Measurements from ENCODE around the gene HELT. TPM values are rescaled to one million over a fixed set of nuclear protein-coding genes. Genes with fewer than 3 reads are reported as not detected.
"Not testable (repeated sequence)": the region's sequence is repeated elsewhere in the genome, so short reads cannot be mapped to it uniquely, and the experiment has no call there.

HELT gene
- total RNA-seq, result not detected

DNA sequence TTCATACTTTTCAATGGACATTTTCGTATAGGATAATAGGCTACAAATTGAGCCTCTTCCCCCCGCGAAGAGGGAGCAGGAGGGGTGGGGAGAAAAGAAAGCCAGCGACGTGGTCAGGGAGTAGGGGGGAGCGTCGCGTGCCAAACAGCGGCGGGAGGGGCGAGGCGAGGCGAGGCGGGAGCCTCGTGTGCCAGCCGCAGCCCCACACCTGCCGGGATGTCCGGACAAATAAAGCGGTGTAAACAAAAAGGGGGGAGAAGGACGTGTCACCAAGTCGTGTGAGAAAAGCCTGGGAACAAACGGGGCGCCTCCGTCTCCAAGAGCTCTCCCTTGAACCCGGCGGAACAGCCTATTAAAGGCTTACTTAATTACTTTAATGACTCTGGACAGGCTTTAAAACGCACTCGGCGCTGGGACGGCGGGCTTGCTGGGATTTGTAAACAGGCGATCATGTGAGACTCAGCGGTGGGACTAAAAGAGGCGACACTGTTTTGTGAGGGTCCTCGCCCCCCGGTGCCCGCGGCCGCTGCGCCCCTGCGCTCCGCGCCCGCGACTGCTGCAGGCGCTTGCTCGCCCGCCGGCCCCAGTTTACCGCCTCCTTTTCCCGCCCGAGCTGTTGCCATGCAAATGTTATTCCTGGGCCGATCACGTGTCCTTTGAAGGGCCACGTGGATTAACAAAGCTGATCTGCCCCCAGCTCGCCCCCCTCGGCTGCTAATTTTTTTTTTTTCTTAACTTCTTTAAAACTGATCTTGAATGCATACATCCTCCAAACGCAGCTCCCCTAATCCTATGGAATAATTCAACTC is at the start of gene HELT:
TSS of gene HELT (plus strand) at position 527 of the 809 bp plus-strand sequence. CDS start 439 bp downstream, outside the sequence.
- no peak for TF ChIP-seq CTCF (IDR thresholded peaks at IDR 0.05)
- Histone ChIP-seq H3K27me3 (peaks cover 68% of the 10 kb centered on the region), H3K36me3 (no peaks in the 10 kb centered on the region), H3K27ac (no peak within 1 kb of the TSS), H3K9ac (ENCODE audit: low read depth in 2 of 2, low read length in 2 of 2) (no peak within 1 kb of the TSS), H3K9me3 (no peaks in the 10 kb centered on the region), H3K4me3 (no peak within 1 kb of the TSS), H3K4me1 (no peaks in the 10 kb centered on the region)
- intact Hi-C loops (cut with DNase I), result no loop called here
- no peak for DNase-seq

- Histone ChIP-seq H3K27ac (no peak overlapping the region), H3K27me3 (no peaks in the 10 kb centered on the region), H3K4me3 (no peak overlapping the region), H3K4me1 (peaks cover 3% of the 10 kb centered on the region), H3K36me3 (no peaks in the 10 kb centered on the region), H3K9me3 (no peaks in the 10 kb centered on the region), H3K9ac (ENCODE audit: low read depth in 2 of 2, low read length in 2 of 2) (no peak overlapping the region)
- peak; percentile 91 for DNase-seq
- intact Hi-C loops (cut with DNase I), result no loop called here
- TF ChIP-seq CTCF (IDR thresholded peaks at IDR 0.05), result no peak
Observed at GRCh38 chr4:184968784-184969201, 49.5 kb upstream of the HELT start.

- H3K9me3 ChIP-seq, result no peaks in the 10 kb centered on the region
- no peak for TF ChIP-seq CTCF (IDR thresholded peaks at IDR 0.05)
- H3K4me1 ChIP-seq, result peaks cover 3% of the 10 kb centered on the region
- H3K36me3 ChIP-seq, result no peaks in the 10 kb centered on the region
- no peak overlapping the region for H3K9ac ChIP-seq (ENCODE audit: low read depth in 2 of 2, low read length in 2 of 2)
- H3K27ac ChIP-seq, result no peak overlapping the region
- H3K27me3 ChIP-seq, result no peaks in the 10 kb centered on the region
- intact Hi-C loops (cut with DNase I), result no loop called here
- H3K4me3 ChIP-seq, result no peak overlapping the region
- no peak for DNase-seq
Observed at GRCh38 chr4:184969610-184970009, 48.7 kb upstream of the HELT start.

- Histone ChIP-seq H3K9me3 (no peaks in the 10 kb centered on the region), H3K9ac (ENCODE audit: low read depth in 2 of 2, low read length in 2 of 2) (no peak overlapping the region), H3K4me1 (peaks cover 3% of the 10 kb centered on the region), H3K36me3 (no peaks in the 10 kb centered on the region), H3K27me3 (no peaks in the 10 kb centered on the region), H3K27ac (no peak overlapping the region), H3K4me3 (no peak overlapping the region)
- intact Hi-C loops (cut with DNase I), result no loop called here
- TF ChIP-seq CTCF (IDR thresholded peaks at IDR 0.05), result no peak
- DNase-seq, result no peak
Observed at GRCh38 chr4:184972991-184973390, 45.3 kb upstream of the HELT start.

DNA sequence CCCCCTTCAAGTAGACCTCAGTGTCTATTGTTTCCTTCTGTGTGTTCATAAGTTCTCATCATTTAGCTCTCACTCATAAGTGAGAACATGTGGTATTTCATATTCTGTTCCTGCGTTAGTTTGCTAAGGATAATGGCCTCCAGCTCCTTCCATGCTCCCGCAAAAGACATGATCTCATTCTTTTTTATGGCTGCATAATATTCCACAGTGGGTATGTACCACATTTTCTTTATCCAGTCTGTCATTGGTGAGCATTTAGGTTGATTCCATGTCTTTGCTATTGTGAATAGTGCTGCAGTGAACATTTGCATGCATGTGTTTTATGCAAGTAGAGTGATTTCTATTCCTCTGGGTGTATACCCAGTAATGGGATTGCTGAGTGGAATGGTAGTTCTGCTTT is 41.9 kb upstream of the HELT start:
- not testable (repeated sequence) for H3K4me3 ChIP-seq

DNA sequence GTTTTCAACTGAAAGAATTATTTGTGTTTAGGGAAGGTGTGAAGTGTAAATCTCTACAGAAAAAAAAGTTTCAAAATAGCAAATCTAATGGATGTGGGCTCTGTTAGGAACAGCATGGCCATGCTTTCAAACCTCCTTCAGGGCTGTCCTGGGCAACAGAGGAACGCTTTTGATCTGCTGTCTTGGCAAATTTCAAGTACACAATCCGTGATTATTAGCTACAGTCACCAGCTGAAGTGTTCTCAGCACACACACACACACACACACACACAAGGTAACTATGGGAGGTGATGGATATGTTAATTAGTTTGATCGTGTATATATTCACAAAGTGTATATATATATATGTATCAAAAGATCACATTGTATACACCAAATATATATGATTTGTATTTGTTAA is 40.5 kb upstream of the HELT start:
- Histone ChIP-seq H3K27me3 (no peaks in the 10 kb centered on the region), H3K9ac (ENCODE audit: low read depth in 2 of 2, low read length in 2 of 2) (no peak overlapping the region), H3K36me3 (no peaks in the 10 kb centered on the region), H3K9me3 (no peaks in the 10 kb centered on the region), H3K4me3 (no peak overlapping the region), H3K27ac (no peak overlapping the region), H3K4me1 (no peaks in the 10 kb centered on the region)
- no peak for TF ChIP-seq CTCF (IDR thresholded peaks at IDR 0.05)
- intact Hi-C loops (cut with DNase I), result no loop called here
- no peak for DNase-seq

More for the DNA sequence above, 41.9 kb upstream of the HELT start:
- intact Hi-C loops (cut with DNase I); H3K4me1 ChIP-seq; H3K9ac ChIP-seq (ENCODE audit: low read depth in 2 of 2, low read length in 2 of 2); H3K27ac ChIP-seq; H3K9me3 ChIP-seq; H3K27me3 ChIP-seq; H3K36me3 ChIP-seq; DNase-seq: not testable (repeated sequence)
